Neural progenitor cell (in vitro differentiated cells): Measurements from ENCODE around the gene PDLIM4.

ENCODE experiments used
- CTCF ChIP-seq: fragments of 200-600 bp; sonication (generic); IDR thresholded peaks from 2 replicates; pipeline ENCODE4 v1.5.1; 2017; ENCODE audit warnings: antibody characterized with exemption, mild to moderate bottlenecking
- EZH2 ChIP-seq: fragments of 200-600 bp; sonication (generic); IDR thresholded peaks from 2 replicates; pipeline ENCODE4 v1.6.1; 2017; ENCODE audit warnings: antibody characterized with exemption, mild to moderate bottlenecking, moderate library complexity

GRCh38 chr5:132235340-132235739 lies 22.2 kb upstream of the PDLIM4 start:
- TF ChIP-seq EZH2: no peak
- no peak for TF ChIP-seq CTCF
